GM10248 (cell line): Measurements from ENCODE around the gene ZNF107.
"Not testable (repeated sequence)": the region's sequence is repeated elsewhere in the genome, so short reads cannot be mapped to it uniquely, and the experiment has no call there.

Experiments
- CTCF ChIA-PET: fragments of 300-600 bp; sonication (Branson Sonifier 250); formaldehyde crosslinking; extraction: SDS; loops from one replicate; lab custom pipeline; 2021; ENCODE audit warnings: antibody characterized with exemption; lab: Yijun Ruan, JAX
- POLR2A ChIA-PET: fragments of 350-650 bp; sonication (Branson Sonifier 250); formaldehyde crosslinking; extraction: SDS; loops from one replicate; lab custom pipeline; 2020; ENCODE audit warnings: antibody characterized with exemption; lab: Yijun Ruan, JAX
- DNase-seq: peaks from one replicate; pipeline ENCODE4 v3.0.0; 2012; ENCODE audit errors: extremely low spot score
- TF ChIP-seq, protein P1 (sequence below): IDR thresholded peaks from 2 replicates; pipeline ENCODE4 v1.5.1; 2012; ENCODE audit warnings: mild to moderate bottlenecking, low read depth; ENCODE audit errors: extremely low read depth, missing control alignments, control extremely low read depth

ZNF107 gene

DNA sequence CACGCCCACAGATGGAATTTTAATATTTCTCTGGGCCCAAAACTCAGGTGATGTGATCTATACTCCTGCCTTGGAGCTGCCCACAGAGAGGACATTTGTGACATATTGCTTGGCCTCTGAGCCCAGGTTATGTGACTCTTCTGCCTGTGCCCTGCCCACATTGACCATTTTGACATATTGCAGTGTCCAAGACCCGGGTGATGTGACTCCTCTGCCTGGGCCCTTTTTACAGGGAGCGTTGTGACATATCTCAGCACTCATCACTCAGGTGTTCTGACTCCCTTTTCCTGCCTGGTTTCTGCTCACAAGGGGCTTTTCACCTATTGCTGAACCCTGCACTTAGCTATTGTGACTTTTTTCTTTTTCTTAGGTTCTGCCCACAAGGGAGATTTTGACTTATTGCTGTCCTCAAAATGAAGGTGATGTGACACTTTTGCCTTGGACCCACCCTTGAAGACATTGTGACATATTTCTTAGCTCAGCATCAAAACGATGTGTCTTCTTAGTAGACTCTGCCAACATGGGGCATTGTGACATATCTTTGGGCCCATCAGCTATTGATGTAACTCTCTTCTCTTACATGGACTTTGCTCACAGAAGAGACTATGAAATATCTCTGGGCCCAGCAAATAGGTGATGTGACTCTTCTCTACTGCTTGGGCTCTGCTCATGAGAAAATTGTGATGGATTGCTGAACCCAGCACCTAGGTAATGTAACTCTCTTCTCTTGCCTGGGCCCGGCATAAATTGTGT lies 11.0 kb upstream of the ZNF107 start:
- DNase-seq = no peak
- ChIA-PET POLR2A (no interaction called here), CTCF (interaction anchor here (0.6 to 1.1 kb wide), 2 partner anchors 11 to 758 kb away, joined by 3 to 4 read pairs; partner anchors contain the start of gene ZNF107)
- TF ChIP-seq, protein P1, sequence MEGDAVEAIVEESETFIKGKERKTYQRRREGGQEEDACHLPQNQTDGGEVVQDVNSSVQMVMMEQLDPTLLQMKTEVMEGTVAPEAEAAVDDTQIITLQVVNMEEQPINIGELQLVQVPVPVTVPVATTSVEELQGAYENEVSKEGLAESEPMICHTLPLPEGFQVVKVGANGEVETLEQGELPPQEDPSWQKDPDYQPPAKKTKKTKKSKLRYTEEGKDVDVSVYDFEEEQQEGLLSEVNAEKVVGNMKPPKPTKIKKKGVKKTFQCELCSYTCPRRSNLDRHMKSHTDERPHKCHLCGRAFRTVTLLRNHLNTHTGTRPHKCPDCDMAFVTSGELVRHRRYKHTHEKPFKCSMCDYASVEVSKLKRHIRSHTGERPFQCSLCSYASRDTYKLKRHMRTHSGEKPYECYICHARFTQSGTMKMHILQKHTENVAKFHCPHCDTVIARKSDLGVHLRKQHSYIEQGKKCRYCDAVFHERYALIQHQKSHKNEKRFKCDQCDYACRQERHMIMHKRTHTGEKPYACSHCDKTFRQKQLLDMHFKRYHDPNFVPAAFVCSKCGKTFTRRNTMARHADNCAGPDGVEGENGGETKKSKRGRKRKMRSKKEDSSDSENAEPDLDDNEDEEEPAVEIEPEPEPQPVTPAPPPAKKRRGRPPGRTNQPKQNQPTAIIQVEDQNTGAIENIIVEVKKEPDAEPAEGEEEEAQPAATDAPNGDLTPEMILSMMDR = no peak

- POLR2A ChIA-PET = no interaction called here
- DNase-seq = no peak
- CTCF ChIA-PET = no interaction called here
Measured at GRCh38 chr7:64655811-64656210, 10.1 kb upstream of the ZNF107 start.

GRCh38 chr7:64656489-64656888 lies 9.4 kb upstream of the ZNF107 start:
- POLR2A ChIA-PET = no interaction called here
- DNase-seq = no peak
- TF ChIP-seq, protein P1 = no peak
- CTCF ChIA-PET = no interaction called here

More at GRCh38 chr7:64655811-64656210, 10.1 kb upstream of the ZNF107 start:
- TF ChIP-seq, protein P1 = no peak

DNA sequence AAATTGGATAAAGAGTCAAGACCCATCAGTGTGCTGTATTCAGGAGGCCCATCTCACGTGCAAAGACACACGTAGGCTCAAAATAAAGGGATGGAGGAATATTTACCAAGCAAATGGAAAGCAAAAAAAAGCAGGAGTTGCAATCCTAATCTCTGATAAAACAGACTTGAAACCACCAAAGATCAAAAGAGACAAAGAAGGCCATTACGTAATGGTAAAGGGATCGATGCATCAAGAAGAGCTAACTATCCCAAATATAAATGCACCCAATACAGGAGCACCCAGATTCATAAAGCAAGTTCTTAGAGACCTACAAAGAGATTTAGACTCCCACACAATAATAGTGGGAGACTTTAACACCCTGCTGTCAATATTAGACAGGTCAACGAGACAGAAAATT lies 3.8 kb upstream of the ZNF107 start:
- CTCF ChIA-PET = not testable (repeated sequence)

GRCh38 chr7:64666663-64667050 lies 724 bp downstream of the ZNF107 start:
- CTCF ChIA-PET = interaction anchor here (0.8 to 1.0 kb wide), 2 partner anchors 12 to 14 kb away, joined by 3 read pairs; no protein-coding TSS in a partner anchor
- TF ChIP-seq, protein P1 = no peak

More for the DNA sequence above, 3.8 kb upstream of the ZNF107 start:
- POLR2A ChIA-PET, DNase-seq: not testable (repeated sequence)

GRCh38 chr7:64667311-64667710 lies 1.4 kb downstream of the ZNF107 start:
- ChIA-PET CTCF (interaction anchor here (1.0 kb wide), 1 partner anchor 14 kb away, joined by 3 read pairs; no protein-coding TSS in a partner anchor), POLR2A (no interaction called here)
- TF ChIP-seq, protein P1 = no peak
- no peak for DNase-seq

More at GRCh38 chr7:64666663-64667050, 724 bp downstream of the ZNF107 start:
- no peak for DNase-seq
- POLR2A ChIA-PET = no interaction called here

- TF ChIP-seq, protein P1 = no peak
- no peak for DNase-seq
- CTCF ChIA-PET = no interaction called here
- POLR2A ChIA-PET = no interaction called here
Measured at GRCh38 chr7:64672414-64672813, 6.5 kb downstream of the ZNF107 start.
